ENCODE results near the gene TRIP10.

GRCh38 chr19:6708346-6708745 is 31.1 kb upstream of the TRIP10 start:
- TF ChIP-seq CTCF (conservative IDR thresholded peaks at IDR 0.05 in 1 of 2, IDR thresholded peaks at IDR 0.05 in 1 of 2; ENCODE audit: extremely low read depth in 1 of 2, insufficient read depth in 1 of 2, low read depth in 1 of 2, low read length in 2 of 2) (no peak), EZH2 (IDR thresholded peaks at IDR 0.05; ENCODE audit: borderline replicate concordance, low read length) (no peak)
